DMS53 treated with DMSO at 0.1 percent for 48 hours (cell line): ENCODE results near the gene SIRPB2.
A peak's percentile ranks its signal among the peaks of the same experiment; 100 is the strongest.

ENCODE experiments used
- DNase-seq: peaks from one replicate; lab custom pipeline; 2025; ENCODE audit not compliant: unreplicated experiment; lab: John Stamatoyannopoulos, UW

SIRPB2 gene

GRCh38 chr20:1491281-1491840, at the start of gene SIRPB2:
Gene SIRPB2, minus strand, starts transcription at chr20:1491420. Its CDS starts 61 bp downstream, at chr20:1491359.
- no peak for DNase-seq

GRCh38 chr20:1539816-1540419, 48.7 kb upstream of the SIRPB2 start:
- DNase-seq: no peak

GRCh38 chr20:1538655-1539054, 47.4 kb upstream of the SIRPB2 start:
- no peak for DNase-seq

GRCh38 chr20:1537731-1538058, 46.5 kb upstream of the SIRPB2 start:
- DNase-seq: no peak

- no peak for DNase-seq
Observed at GRCh38 chr20:1536893-1537730, 45.9 kb upstream of the SIRPB2 start.

GRCh38 chr20:1535420-1536175, 44.4 kb upstream of the SIRPB2 start:
- no peak for DNase-seq

- DNase-seq: no peak
Observed at GRCh38 chr20:1534526-1534925, 43.3 kb upstream of the SIRPB2 start.

- no peak for DNase-seq
Observed at GRCh38 chr20:1533059-1533458, 41.8 kb upstream of the SIRPB2 start.

GRCh38 chr20:1528811-1529210, 37.6 kb upstream of the SIRPB2 start:
- DNase-seq: no peak

- DNase-seq: no peak
Observed at GRCh38 chr20:1527923-1528322, 36.7 kb upstream of the SIRPB2 start.

- DNase-seq: no peak
Observed at GRCh38 chr20:1526896-1527295, 35.7 kb upstream of the SIRPB2 start.

- DNase-seq: no peak
Observed at GRCh38 chr20:1526310-1526709, 35.1 kb upstream of the SIRPB2 start.

- peak; percentile 7 for DNase-seq
Observed at GRCh38 chr20:1524004-1524403, 32.8 kb upstream of the SIRPB2 start.

- no peak for DNase-seq
Observed at GRCh38 chr20:1517010-1517409, 25.8 kb upstream of the SIRPB2 start.

- DNase-seq: no peak
Observed at GRCh38 chr20:1513801-1514200, 22.6 kb upstream of the SIRPB2 start.

GRCh38 chr20:1509237-1509636, 18.0 kb upstream of the SIRPB2 start:
- no peak for DNase-seq

- no peak for DNase-seq
Observed at GRCh38 chr20:1508574-1508973, 17.4 kb upstream of the SIRPB2 start.

GRCh38 chr20:1507276-1507675, 16.1 kb upstream of the SIRPB2 start:
- no peak for DNase-seq

- DNase-seq: no peak
Observed at GRCh38 chr20:1505871-1506270, 14.7 kb upstream of the SIRPB2 start.

- no peak for DNase-seq
Observed at GRCh38 chr20:1505361-1505760, 14.1 kb upstream of the SIRPB2 start.

- DNase-seq: peak; percentile 86
Observed at GRCh38 chr20:1503564-1504227, 12.5 kb upstream of the SIRPB2 start.
